GM12875 (cell line): ENCODE data around the gene ZNF521.

Experiments
- H3K4me3 ChIP-seq: one replicate; pipeline ENCODE4 v1.5.1; 2011; ENCODE audit warnings: low read depth, low read length, control low read depth
- TF ChIP-seq, protein P1 (sequence below): IDR thresholded peaks from 2 replicates; pipeline ENCODE4 v1.5.1; 2011; ENCODE audit warnings: low read depth, mild to moderate bottlenecking, control low read depth, inconsistent platforms, low read length, moderate library complexity, borderline replicate concordance; ENCODE audit not compliant: insufficient read depth

ZNF521 gene

DNA sequence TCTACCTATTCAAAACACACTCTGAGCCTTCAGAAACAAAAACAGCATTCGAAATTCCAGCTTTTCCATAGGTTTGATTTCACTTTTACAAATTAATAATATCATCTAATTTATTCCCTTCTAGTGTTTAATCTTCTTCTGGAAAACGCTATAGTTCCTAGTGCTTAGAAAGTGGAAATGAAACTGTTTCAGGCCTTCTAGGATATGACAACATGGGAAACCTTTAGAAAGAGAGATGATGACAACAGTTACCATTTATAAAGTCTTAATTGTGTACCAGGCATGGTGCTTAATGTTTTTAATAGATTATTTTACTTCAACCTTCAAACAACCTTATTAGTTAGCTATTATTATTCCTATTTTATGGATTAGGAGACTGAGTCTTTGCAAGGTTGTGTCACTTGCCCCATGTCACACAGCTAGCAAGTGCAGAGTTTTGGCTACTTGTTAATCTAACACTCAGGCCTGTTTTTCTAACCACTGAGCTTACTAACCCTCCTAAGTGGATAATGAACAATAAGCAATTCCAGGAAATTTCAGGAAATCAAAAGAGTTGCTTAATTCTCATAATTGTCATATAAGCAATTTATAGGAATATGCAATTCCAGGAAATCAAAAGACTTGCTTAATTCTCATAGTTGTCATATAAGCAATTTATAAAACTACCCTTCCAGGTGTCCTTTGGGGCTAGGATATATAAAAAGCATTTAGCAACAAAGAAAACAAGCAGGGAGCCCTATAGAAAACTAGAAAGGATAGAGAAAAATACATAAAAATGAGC lies 206.0 kb downstream of the ZNF521 start:
- TF ChIP-seq, protein P1, sequence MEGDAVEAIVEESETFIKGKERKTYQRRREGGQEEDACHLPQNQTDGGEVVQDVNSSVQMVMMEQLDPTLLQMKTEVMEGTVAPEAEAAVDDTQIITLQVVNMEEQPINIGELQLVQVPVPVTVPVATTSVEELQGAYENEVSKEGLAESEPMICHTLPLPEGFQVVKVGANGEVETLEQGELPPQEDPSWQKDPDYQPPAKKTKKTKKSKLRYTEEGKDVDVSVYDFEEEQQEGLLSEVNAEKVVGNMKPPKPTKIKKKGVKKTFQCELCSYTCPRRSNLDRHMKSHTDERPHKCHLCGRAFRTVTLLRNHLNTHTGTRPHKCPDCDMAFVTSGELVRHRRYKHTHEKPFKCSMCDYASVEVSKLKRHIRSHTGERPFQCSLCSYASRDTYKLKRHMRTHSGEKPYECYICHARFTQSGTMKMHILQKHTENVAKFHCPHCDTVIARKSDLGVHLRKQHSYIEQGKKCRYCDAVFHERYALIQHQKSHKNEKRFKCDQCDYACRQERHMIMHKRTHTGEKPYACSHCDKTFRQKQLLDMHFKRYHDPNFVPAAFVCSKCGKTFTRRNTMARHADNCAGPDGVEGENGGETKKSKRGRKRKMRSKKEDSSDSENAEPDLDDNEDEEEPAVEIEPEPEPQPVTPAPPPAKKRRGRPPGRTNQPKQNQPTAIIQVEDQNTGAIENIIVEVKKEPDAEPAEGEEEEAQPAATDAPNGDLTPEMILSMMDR, result no peak
- H3K4me3 ChIP-seq, result no peak overlapping the region

DNA sequence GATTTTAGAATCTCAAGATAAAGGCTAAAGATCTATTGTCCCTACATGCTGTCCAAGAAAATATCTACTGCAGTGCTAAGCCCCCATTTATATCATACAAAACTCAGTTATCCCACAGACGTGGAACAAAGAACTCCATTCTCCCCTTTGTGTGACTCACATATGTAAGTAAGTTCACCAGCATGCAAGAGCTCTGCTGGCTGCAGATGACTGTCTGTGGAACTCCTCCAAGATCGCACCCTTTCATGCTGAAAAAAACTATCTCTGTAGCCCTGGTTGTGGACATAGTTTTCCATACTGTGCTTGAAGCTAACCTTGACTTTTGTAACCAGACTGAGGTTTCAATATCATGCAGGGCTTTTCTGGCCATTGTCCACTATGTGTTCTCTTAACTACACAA lies 207.1 kb downstream of the ZNF521 start:
- H3K4me3 ChIP-seq, result no peak overlapping the region
- TF ChIP-seq, protein P1, result no peak

DNA sequence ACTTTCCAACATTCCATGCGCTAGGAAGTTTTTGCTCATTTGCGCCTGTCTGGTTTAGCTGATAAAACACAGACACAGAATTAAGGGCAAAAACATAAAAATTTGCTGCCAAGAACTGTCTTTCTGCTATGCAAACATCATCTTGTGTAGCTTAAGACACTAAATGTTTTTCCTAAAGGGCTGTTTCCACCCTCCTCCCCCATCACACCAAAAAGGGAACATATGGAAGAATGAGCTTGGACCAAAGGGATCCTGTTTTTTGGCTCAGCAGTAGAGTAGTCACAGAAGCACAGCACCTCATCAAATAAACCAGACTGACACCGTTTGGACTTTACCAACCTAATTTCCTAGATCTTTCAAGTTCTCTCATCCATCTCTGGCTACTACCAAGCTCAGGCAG lies 210.1 kb downstream of the ZNF521 start:
- TF ChIP-seq, protein P1, result no peak
- no peak overlapping the region for H3K4me3 ChIP-seq

DNA sequence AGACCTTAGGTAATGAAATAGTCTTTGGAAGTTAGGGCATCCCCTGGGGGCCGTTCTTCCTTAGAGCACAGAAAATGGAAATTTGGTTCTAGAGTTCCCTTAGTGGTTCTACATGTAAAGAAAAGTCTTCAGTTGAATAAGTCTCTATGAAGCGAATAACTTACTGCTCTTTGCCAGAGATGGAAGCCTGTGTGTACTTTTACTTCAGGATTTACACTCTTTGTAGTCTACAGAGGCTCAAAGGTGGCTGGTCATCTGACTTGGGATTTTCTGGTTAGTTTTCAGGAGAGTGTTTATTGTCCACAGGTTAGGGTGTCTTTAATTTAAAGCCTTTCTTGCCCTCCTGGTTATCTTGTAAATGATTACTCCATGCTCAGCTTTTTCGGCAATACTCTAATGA lies 210.6 kb downstream of the ZNF521 start:
- TF ChIP-seq, protein P1, result no peak
- H3K4me3 ChIP-seq, result no peak overlapping the region

DNA sequence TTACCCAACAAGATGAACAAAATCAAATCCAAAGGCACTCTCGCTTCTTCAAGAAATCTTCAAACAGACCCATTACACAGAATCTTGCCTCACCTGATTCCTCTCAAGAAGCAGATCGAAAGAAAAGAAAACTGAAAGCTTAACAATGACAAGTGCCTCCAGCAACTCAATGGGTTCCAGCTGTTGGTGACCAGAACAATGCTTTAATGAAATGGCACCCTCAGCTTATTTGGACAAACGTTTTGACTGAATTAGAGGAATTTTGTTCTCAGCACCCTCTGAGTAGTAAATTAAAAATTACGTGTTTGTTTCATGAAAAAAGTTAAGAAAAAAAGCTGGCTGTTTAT lies 211.0 kb downstream of the ZNF521 start:
- H3K4me3 ChIP-seq, result no peak overlapping the region
- TF ChIP-seq, protein P1, result no peak

DNA sequence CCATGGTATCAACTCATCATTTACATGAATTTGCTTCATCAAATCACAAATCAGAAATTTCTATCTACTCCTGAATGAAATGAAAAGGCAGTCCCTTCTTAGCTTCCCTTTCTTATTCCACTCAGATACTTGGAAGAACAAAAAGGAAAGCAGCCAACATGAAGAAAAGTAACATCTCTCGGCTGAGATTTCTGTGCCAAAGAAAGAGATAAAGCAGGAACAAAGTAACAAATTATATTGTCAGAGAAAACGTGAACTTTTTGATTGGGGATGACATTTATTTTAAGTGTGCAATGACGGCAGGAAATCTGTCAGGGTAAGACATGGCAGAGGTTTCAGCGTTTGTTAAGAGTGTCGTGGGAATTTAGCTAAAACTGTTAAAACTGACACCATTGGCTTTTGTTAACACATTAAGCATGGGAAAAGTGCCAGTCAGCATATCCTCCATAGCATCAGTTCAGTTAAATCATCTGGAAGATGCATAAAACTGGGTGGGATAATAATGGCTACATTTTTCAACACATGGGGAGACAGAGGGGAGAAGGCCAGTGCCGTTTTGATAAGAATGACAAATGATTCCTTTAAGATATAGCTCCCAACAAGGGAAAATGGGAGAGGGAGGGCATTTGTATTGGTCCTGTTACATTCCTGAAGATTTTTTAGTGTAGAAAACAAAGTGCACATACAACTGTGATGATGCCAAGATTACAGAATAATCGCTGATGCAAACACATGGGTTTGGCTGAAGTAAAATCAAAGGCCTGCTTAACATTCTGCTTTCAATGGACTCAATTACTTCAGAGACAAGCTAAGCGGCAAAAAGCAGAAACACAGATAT lies 211.6 kb downstream of the ZNF521 start:
- TF ChIP-seq, protein P1, result no peak
- no peak overlapping the region for H3K4me3 ChIP-seq

DNA sequence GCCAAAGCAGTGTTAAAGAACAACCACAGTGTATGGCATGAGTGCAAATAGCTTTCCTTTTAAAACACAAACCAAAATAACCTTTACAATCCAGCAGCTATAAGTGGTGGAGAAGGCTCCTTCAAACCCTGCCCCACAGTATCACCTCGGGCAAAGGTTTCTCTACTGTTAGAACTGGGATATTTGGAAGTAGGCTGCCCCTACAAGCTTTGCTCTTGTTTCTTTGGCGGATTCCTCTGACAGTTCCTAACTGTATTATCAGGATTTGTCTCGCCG lies 214.8 kb downstream of the ZNF521 start:
- TF ChIP-seq, protein P1, result no peak
- H3K4me3 ChIP-seq, result no peak overlapping the region
